ENCODE data around the gene PHOSPHO2.
A peak's percentile ranks its signal among the peaks of the same experiment; 100 is the strongest.

Gene PHOSPHO2

DNA sequence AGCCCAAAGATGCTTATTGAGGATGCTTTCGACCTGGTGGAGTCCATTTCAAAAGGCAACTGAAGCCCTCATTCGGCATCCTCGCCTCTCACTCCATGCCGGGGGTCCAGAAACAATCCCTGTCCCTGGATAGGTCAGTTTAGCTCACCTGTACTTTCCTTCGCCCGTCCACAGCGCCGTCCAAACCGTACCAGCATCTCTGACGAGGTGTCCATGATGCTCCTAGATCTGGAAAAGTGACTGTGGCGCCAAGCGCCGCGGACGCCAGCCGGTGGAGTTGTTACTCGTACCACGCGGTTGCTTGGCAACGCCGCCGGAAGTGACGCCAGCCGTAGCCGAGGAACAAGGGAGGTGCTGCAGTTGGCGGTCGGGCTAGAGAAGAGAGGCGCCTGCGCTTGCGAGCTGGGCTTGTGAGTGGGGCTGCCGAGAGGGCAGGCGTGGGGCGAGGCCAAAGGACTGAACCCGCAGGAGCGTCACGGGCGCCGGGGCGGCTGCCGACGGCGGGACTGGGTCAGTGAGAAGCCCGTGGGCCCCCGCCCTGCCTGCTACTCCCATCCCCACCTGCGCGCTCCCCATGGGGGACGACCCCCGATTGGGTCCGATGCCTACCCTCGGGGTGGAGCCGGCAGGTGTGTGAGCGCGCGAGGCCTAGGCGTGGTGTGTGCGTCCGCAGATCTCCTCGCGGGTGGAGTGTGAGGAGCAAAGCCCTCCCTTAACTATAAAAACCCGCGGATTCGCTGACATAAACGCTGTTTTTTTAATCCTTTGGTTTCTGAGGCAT is at the start of gene PHOSPHO2, which contains the start of gene CFAP210:
PHOSPHO2 (plus strand) TSS at position 357 of the 781 bp plus-strand sequence. CDS start 6,503 bp downstream, outside the sequence.
CFAP210 (minus strand) TSS at position 293 of the 781 bp plus-strand sequence; CDS start at position 215, 78 bp downstream.
- DNase-seq, result peak; percentile 99

GRCh38 chr2:169647496-169647895 is 46.8 kb upstream of the PHOSPHO2 start:
- DNase-seq, result no peak

- no peak for DNase-seq
Measured at GRCh38 chr2:169649278-169649677, 45.0 kb upstream of the PHOSPHO2 start.

GRCh38 chr2:169653636-169654035 is 40.6 kb upstream of the PHOSPHO2 start:
- no peak for DNase-seq

- DNase-seq, result no peak
Measured at GRCh38 chr2:169656164-169656563, 38.1 kb upstream of the PHOSPHO2 start.

- no peak for DNase-seq
Measured at GRCh38 chr2:169658877-169659276, 35.4 kb upstream of the PHOSPHO2 start.

GRCh38 chr2:169659320-169659719 is 34.9 kb upstream of the PHOSPHO2 start:
- no peak for DNase-seq

DNA sequence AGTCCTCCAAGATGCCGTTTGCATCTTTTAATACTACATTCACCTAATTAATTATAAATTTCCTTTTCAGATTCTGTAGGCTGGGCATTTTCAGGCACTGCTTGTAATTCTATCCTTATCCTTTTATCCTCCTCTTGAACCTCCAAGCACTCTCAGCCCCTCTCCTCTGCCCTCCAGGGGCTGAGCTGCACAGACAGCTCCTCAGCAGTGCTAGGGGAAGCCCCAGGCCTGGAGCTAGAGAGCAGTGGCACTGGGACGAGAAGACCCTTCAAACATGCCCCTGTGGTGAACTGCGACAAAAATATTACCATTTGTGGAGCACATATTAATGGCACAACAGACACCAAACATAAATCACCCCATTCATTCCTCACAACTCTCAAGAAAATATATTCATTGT is 33.0 kb upstream of the PHOSPHO2 start:
- no peak for DNase-seq

GRCh38 chr2:169662744-169663143 is 31.5 kb upstream of the PHOSPHO2 start:
- no peak for DNase-seq

- DNase-seq, result no peak
Measured at GRCh38 chr2:169663247-169663646, 31.0 kb upstream of the PHOSPHO2 start.

- DNase-seq, result no peak
Measured at GRCh38 chr2:169664600-169664977, 29.7 kb upstream of the PHOSPHO2 start.

- DNase-seq, result no peak
Measured at GRCh38 chr2:169664978-169665930, 29.0 kb upstream of the PHOSPHO2 start.

- DNase-seq, result no peak
Measured at GRCh38 chr2:169667583-169667982, 26.7 kb upstream of the PHOSPHO2 start.

GRCh38 chr2:169670215-169670651 is 24.0 kb upstream of the PHOSPHO2 start:
- no peak for DNase-seq

DNA sequence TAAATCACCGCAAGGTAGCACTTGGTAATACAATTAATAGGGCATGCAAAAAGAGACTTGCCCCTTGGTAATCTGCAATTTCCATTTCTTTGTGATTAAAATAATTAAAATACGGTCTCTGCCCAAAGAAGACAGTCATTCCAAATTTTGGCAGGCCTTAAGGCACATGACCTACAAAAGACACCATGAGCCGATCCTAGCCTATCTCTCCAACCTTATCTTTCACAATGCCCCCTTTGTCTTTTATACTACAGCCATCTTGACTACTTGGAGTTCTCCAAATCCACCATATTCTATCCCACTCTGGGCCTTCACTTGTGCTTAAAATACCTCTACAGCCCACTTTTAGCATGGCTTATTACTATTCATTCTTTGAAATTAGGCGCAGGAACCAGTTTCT is 23.3 kb upstream of the PHOSPHO2 start:
- DNase-seq, result no peak

GRCh38 chr2:169672406-169672805 is 21.9 kb upstream of the PHOSPHO2 start:
- no peak for DNase-seq

- DNase-seq, result no peak
Measured at GRCh38 chr2:169673106-169673505, 21.2 kb upstream of the PHOSPHO2 start.

DNA sequence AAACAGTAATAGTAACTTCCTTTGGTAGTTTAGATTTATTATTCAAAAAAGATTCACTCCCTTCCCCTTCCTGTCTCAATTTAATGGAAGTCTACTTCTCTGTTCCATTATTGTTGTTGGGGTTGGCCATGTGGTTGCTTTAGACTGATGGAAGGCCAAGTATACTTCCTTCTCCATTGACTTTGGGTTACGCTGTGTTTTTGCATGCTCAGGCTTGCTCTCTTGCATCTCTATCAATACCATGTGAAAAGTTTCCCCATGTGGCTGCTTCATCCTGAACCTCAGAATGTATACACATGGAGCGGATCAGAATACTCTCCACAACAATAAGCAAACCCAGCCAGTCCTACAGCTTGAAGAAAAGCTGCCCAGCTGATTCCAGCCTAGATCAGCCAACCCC is 20.3 kb upstream of the PHOSPHO2 start:
- DNase-seq, result no peak

- DNase-seq, result no peak
Measured at GRCh38 chr2:169676357-169676756, 17.9 kb upstream of the PHOSPHO2 start.

DNA sequence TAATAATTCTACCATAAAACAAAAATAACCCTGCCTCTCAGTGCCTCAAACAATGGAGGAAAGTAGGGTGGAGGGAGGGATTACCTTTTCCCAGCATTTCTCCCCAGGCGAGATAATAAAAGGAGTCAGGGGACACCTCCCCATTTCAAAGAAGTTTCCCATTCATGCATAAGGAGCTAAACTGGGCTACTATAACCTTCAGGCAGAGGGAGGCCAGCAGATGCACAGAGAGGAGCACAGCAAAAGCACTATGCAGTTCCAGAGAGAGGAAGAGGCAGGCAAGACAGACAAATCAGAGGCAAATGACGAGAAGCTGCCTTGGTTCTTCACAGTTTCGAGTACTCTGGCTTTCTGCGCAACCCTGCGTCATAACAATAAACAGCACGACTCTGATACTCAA is 17.4 kb upstream of the PHOSPHO2 start:
- DNase-seq, result no peak

GRCh38 chr2:169683054-169683424 is 11.2 kb upstream of the PHOSPHO2 start:
- no peak for DNase-seq

DNA sequence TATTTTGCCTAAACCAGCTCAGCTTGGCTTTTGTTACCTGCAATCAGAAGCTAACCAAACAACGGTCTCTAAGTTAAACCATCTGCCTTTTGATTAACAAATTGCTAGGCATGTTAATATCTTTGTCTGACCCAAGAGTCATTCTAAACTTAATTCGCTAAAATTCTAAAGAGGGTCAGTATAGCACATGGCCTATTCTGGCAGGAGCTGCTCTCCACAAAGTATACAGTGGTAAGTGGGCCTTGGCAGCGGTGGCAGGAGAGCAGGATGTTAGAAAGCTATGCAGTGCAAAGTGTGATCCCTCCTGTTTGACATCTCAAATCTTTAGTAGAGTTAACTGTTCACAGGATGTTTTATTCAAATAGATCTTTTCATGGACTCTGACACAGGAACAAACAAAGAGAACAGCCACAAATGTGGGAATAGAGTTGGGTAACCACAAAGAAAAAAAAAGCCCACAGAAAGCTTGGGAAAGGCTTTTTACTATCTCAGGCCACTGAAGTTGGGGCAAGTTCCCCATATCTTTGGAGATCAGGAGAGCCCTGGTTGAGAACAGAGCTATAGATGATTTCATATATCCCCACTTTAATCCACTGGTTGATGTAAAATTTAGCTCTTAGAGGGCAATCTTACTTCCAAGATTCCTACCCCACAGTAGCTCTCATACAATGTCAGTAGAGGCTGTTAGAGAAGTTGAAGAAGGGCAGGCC is 10.7 kb upstream of the PHOSPHO2 start:
- no peak for DNase-seq

- DNase-seq, result no peak
Measured at GRCh38 chr2:169684135-169684565, 10.1 kb upstream of the PHOSPHO2 start.
